Stimulated activated CD4-positive, alpha-beta T cell treated with anti-CD3 and anti-CD28 coated beads, TNF-alpha, amount 100 ng/mL, for 24 hours (primary cell): ENCODE results near the gene CCNB1IP1.
"Not testable (repeated sequence)": the region's sequence is repeated elsewhere in the genome, so short reads cannot be mapped to it uniquely, and the experiment has no call there.

Experiments
- DNase-seq, 3 experiments: peaks; one replicate each; pipeline ENCODE4 v3.0.0-alpha.2; 2020; ENCODE audit warnings: low read depth in 3 of 3

The CCNB1IP1 gene

GRCh38 chr14:20332788-20333493 is at the start of gene CCNB1IP1:
Gene CCNB1IP1, minus strand, starts transcription at chr14:20333279. Its CDS starts 16,756 bp downstream, at chr14:20316523.
- peak in 2 of 3 experiments; percentile 25 to 32 for DNase-seq

GRCh38 chr14:20382526-20382925 is 49.4 kb upstream of the CCNB1IP1 start:
- DNase-seq = no peak

GRCh38 chr14:20381341-20381740 is 48.3 kb upstream of the CCNB1IP1 start:
- no peak for DNase-seq

GRCh38 chr14:20380681-20381080 is 47.6 kb upstream of the CCNB1IP1 start:
- DNase-seq = no peak

- no peak for DNase-seq
These were observed 46.7 kb upstream of the CCNB1IP1 start for GRCh38 chr14:20379743-20380142.

- no peak for DNase-seq
These were observed 44.1 kb upstream of the CCNB1IP1 start for GRCh38 chr14:20377171-20377570.

GRCh38 chr14:20376071-20376588 is 43.1 kb upstream of the CCNB1IP1 start:
- no peak for DNase-seq

- DNase-seq = no peak
These were observed 42.4 kb upstream of the CCNB1IP1 start for GRCh38 chr14:20375471-20375870.

- DNase-seq = no peak
These were observed 39.7 kb upstream of the CCNB1IP1 start for GRCh38 chr14:20372796-20373195.

GRCh38 chr14:20365928-20366327 is 32.8 kb upstream of the CCNB1IP1 start:
- no peak for DNase-seq

GRCh38 chr14:20358474-20358873 is 25.4 kb upstream of the CCNB1IP1 start:
- DNase-seq = not testable (repeated sequence)

GRCh38 chr14:20356422-20356821 is 23.3 kb upstream of the CCNB1IP1 start:
- DNase-seq = no peak

- DNase-seq = no peak
These were observed 17.8 kb upstream of the CCNB1IP1 start for GRCh38 chr14:20350860-20351259.

GRCh38 chr14:20350282-20350681 is 17.2 kb upstream of the CCNB1IP1 start:
- no peak for DNase-seq

- DNase-seq = no peak
These were observed 14.7 kb upstream of the CCNB1IP1 start for GRCh38 chr14:20347747-20348146.

GRCh38 chr14:20346713-20347112 is 13.6 kb upstream of the CCNB1IP1 start:
- DNase-seq = no peak

GRCh38 chr14:20345366-20345765 is 12.3 kb upstream of the CCNB1IP1 start:
- DNase-seq = no peak

- DNase-seq = no peak
These were observed 10.8 kb upstream of the CCNB1IP1 start for GRCh38 chr14:20343862-20344220.

- DNase-seq = peak; percentile 86 to 96 (median 87)
These were observed 10.2 kb upstream of the CCNB1IP1 start, which contains the start of gene PARP2 for GRCh38 chr14:20343092-20343861. Gene PARP2, plus strand, starts transcription at chr14:20343635. Its CDS starts 7 bp downstream, at chr14:20343642.

- DNase-seq = no peak
These were observed 8.6 kb upstream of the CCNB1IP1 start for GRCh38 chr14:20341646-20342045.

GRCh38 chr14:20341032-20341431 is 8.0 kb upstream of the CCNB1IP1 start:
- not testable (repeated sequence) for DNase-seq

GRCh38 chr14:20334017-20334416 is 938 bp upstream of the CCNB1IP1 start:
- DNase-seq = no peak

GRCh38 chr14:20333494-20333841 is 389 bp upstream of the CCNB1IP1 start:
- no peak for DNase-seq
